ENCODE measurements around the gene DNAJC1.
"Not testable (repeated sequence)": the region's sequence is repeated elsewhere in the genome, so short reads cannot be mapped to it uniquely, and the experiment has no call there.

DNAJC1 gene

DNA sequence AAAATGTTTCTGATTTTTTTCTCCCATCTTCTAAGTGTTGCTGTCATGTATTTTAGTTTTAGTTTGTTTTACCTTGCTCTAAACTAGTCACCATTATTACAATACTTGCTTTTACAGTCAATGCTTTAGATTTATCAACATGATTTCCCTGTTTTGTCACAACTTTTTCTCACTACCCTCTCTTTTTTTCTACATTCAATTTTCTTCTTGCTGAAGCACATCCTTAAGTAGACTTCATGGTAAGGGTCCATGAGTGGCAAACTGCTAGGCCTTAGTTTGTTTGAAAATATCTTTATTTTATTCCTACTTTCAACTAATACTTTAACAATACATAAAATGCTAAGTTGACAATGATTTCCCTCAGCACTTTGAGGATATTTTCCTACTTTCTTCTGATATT lies 173.5 kb downstream of the DNAJC1 start:
- no peak for DNase-seq

DNA sequence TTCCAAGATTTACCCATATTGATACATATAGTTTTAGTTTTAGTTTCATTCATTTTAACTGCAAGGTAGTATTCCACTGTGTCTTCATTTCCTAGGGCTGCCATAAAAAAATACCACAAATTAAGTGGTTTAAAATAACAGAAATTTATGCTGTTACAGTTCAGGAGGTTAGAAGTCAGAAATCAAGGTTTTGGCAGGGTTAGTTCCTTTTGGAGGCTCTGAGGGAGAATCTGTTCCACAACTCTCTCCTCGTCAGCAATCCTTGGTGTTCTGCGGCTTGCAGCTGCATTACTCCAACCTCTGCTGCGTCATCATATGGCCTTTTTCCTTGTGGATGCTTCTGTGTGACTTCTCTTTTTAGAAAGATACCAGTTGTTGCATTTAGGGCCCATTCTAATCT lies 176.2 kb downstream of the DNAJC1 start:
- DNase-seq, result no peak

DNA sequence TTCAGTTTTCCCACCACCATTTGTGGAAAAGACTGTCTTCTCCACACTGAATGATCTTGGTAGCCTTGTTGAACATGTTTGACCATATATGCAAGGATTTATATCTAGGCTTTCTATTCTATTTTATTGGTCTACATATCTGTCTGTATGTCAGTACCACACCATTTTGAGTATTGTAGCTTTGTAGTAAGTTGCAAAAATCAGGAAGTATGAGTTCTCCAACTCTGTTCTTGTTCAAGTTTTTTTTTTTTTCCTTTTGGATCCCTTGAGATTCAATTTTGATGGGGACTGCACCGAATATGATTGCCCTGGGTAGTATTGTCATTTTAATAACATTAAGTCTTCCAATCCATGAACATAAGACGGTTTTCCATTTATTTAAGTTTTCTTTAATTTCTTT lies 176.8 kb downstream of the DNAJC1 start:
- DNase-seq, result no peak

DNA sequence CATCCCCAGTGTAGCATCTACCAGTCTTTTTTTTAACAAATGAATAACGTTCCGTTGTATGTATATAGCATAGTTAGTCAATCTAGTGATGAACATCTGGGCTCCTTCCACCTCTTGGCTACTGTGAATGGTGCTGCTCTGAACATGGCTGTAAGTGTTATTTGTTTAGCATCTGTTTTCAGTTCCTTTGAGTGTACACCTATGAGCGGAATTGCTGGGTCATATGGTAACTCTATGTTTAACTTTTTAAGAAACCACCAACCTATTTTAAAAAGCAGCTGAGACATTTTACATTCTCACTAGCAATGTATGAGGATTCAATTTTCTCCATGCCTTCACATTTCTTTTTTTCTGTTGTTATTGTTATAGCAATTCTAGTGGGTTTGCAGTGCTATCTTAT lies 178.2 kb downstream of the DNAJC1 start:
- DNase-seq, result no peak

DNA sequence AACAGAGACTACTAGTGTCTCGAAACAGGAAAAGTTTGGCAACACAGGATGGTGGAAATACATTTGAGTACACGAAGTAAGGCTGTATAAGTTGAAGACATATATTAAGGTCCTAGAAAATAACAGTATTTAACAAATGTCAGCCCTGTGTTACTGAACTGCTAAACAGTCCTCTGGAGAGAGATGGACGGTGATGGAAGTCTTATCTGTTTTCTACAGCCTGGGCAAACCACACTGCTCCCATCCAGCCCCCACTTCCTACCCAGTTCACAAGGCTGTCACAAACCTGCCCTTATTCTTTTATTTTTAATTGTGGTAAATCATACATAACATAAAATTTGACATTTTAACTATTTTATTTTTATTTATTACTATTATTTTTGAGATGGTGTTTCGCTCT lies 179.1 kb downstream of the DNAJC1 start:
- DNase-seq, result no peak

DNA sequence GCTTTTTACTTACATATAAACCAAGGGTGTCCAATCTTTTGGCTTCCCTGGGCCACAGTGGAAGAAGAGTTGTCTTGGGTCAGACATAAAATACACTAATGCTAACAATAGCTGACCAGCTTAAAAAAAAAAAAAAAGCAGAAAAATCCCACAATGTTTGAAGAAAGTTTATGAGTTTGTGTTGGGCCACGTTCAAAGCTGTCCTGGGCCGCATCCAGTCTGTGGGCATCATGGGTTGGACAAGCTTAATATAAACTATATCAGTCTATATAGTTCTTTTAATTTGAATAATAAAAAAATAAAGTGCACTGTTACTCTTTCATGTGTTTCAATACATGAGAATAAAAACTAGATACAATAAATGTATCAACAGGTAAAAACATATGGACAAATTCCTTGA lies 179.9 kb downstream of the DNAJC1 start:
- DNase-seq, result no peak

DNA sequence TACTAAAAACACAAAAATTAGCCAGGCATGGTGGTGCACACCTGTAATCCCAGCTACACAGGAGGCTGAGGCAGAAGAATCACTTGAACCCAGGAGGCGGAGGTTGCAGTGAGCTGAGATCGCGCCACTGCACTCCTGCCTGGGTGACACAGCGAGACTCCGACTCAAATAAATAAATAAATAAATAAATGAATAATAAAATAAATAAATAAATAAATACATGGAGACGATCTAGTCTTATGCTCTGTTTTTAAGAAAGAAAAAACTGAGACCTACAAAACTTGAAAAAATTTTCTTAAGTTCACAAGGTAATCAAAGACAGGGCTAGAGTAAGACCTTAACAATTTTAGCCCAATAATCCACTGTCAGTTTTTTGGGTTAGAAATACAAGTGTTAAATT lies 181.3 kb downstream of the DNAJC1 start:
- DNase-seq, result not testable (repeated sequence)

DNA sequence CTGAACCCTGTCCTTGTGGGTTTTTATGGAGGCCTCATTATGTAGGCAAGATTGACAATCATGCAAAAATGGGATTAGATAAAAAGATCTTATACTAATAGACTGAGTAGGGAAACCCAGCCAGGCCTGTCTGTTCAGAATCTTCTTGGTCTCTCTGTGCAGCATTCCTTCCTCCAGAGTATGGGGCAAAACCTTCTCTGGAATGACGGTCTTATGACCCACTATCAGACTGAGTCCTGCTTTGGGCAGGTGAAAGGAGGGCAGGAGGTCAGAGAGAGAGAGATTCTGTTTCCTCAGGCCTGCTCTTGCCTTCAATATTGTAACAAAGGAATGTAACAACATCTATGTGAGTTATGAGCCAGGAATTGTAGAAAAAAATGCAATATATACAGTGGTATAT lies 182.6 kb downstream of the DNAJC1 start:
- DNase-seq, result no peak

DNA sequence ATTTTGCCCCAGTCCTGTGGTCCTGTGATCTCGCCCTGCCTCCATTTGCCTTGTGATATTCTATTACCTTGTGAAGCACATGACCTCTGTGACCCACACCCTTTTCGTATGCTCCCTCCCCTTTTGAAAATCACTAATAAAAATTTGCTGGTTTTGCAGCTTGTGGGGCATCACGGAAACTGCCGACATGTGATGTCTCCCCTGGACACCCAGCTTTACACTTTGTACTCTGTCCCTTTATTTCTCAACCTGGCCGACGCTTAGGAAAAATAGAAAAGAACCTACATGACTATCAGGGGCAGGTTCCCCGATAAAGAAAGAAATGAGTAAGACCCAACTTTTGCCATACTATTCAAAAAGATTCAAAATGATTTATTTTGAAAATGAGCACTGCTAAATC lies 185.1 kb downstream of the DNAJC1 start:
- not testable (repeated sequence) for DNase-seq

DNA sequence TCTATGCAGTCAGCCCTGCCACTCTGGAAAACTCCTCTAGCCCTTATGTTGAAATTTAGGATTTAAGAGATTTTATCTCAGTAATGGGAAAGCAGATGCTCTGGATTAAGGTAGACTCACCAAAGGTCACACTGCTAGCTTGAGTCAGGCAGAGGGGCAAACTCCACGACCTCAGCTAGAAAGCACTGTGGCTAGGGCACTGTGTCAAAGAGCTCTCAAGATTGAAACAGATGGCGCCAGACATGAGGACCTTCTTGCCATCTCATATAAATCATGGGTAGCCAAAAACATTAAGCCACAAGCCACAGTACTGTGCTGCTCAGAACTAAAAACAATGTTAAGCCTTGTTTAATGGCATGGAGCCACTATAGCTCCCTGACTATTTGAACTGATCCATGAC lies 188.7 kb downstream of the DNAJC1 start:
- no peak for DNase-seq

DNA sequence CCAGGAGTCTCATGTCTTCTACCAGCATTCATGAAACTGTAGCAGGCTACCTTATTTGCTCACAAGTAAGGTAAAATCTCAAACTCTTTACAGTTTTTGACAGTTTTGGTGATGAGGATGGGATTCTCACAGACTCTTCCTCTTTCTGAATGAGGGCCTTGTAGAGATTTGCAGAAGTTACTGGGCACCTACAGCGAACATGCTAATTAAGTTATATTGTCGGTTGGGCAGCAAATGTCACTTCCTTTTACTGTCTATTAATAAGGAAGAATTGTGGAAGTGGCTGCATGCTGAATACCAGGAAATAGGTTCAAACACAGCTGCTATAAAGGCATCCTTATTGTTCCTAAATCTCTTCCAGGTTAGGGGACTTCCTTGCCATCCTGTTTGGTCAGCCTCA lies 189.6 kb downstream of the DNAJC1 start:
- DNase-seq, result no peak

DNA sequence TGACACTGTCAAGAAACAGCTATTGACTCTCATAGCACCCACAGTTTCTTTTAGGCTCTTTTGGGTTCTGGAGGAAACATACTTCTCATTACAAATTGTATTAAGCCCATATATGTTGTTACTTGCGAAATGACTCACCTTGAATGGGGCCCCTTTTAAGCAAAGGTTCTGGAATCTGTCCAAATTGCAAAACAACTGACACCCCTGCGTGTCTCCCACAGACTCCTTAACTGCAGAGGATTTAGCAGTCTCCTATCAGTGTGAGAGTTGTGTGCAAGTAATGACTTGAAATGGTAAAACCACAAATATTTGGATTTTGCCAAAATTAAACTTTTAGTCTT lies 192.3 kb downstream of the DNAJC1 start:
- no peak for DNase-seq

DNA sequence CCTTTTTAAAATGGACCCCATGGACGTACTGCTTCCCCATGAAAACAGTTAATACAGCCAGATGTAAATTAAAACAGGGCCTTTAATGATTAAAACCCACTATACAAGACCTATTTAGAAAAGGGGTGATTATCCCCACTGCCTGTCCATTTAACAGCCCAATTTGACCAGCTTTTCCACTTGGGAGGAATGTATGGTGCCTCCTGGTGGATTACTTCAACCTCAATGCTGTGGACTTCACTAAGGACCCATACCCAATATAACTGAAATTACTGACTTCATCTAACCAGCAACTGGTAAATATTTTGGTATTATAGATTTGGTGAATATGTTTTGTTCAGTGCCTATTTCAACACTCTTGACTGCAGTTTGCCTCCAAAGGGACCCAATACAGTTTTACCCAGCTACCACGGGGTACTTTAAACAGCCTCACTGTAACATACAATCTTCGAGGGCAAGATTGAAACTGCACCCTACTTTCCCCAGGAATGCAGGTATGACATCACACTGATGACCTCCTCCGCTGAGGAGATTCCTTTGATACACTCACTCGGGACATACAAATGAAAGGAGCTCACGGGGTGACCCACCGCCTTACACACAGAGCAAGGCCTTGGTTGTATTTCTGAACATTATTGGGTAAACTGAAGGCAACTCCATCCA lies 192.8 kb downstream of the DNAJC1 start:
- DNase-seq, result no peak

DNA sequence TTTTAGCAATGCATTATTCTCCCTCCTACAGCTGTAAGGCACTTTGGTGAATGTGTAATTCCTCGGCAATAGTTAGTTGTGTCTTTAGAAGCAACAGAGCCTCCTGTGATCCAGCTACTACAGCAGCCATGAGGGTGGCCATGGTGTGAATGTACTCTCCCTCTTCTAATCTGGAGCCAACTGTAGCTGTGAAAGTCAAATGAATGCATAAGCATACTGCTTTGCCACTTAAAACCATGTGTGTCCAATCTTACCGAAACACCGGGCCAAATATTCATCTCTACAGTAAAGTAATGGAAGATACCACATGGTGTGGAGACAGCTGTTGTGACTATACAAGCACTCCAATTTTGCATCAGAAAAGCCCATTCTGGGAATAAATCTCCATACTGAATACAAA lies 195.0 kb downstream of the DNAJC1 start:
- no peak for DNase-seq

DNA sequence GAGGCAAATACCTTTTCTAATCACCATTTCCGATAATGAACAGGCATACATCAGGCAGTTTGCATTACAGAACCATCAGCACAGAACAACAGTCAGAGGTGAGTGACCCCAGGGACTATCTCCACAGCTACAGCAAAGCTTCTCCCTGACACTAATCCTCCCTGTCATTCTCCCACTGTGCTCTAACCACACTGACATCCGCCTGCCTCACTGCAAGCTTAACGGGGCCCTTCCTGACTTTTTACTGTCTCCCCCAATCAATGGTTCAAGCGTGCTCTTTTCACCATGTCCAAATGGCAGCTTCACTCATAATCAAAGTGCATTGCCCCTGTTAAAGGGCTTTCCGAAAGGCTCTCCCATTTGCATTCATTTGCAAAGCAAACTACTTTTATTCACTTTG lies 196.3 kb downstream of the DNAJC1 start:
- no peak for DNase-seq

DNA sequence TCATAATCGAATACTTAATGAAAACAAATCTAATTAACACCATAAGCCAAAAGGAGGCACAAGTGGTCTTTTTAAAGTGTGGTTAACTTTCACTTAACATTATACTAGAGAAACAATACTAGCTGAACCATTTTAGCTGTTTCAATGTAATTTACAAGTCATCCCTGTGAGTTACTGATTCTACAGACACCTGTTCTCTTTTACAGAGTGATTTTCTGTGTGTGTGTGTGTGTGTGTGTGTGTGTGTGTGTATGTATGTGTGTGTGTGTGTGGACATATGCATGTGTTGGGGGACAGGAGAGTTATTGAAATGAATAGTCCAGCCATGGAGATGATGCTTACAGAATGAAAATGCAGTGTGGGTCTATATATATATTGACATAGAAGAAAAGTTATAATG lies 200.2 kb downstream of the DNAJC1 start:
- DNase-seq, result no peak

DNA sequence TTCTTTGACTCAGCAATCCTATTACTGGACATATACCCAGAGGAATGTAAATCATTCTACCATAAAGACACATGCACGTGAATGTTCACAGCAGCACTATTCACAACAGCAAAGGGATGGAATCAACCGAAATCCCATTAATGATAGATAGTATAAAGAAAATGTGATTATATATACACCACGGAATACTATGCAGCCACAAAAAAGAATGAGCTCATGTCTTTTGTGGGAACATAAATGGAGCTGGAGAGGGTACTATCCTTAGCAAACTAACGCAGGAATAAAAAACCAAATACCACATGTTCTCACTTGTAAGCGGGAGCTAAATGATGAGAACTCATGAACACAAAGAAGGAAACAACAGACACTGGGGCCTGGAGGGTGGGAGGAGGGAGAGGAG lies 201.9 kb downstream of the DNAJC1 start:
- DNase-seq, result no peak

DNA sequence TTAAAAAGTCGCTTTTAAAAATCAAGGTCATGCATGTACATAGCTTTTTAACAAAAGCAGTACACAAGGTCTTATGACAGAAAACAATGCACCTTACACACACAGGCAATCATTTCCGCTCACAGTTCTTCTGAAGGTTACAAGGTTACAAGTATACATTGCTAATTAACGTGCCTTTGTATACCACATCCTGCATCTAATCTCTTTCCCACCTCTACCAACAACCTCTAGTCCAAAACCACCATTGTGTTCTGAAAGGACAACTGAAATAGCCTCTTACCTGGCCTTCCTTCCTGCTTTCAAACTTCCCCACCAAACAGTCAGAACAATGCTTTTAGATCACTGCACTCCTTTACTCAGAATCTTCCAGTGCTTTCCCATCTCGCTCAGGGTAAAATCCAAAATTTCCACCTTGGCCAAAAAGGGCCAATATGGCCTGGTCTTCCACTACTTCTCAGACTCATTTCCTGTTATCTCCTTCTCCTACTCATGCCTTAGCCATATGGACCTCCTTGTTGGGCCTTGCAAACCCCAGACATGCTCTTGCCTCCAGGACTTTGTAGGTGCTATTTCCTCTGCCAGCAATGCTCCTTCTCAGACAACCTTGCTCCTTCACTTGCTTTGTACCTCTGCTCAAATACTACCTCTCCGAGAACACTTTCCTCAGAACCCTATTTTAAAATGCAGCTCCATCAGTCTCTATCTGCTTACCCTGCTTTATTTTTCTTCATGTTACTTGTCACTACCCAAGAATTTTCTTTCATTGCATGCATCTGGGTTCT lies 205.4 kb downstream of the DNAJC1 start:
- DNase-seq, result no peak

DNA sequence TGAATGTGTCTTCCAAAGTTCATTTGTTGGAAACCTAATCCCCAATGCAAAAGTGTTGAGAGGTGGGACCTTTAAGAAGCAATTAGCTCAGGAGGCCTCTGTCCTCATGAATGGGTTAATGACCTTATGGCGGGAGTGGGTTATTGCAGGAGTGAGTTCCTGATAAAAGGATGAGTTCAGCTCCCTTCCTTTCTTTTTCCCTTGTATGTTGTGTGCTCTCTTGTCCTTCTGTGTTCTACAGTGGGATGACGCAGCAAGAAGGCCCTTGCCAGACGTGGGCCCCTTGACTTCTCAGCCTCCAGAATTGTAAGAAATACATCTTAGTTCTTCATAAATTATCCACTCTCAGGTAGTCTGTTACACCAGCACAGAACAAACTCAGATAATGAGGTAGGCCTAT lies 206.0 kb downstream of the DNAJC1 start:
- no peak for DNase-seq

DNA sequence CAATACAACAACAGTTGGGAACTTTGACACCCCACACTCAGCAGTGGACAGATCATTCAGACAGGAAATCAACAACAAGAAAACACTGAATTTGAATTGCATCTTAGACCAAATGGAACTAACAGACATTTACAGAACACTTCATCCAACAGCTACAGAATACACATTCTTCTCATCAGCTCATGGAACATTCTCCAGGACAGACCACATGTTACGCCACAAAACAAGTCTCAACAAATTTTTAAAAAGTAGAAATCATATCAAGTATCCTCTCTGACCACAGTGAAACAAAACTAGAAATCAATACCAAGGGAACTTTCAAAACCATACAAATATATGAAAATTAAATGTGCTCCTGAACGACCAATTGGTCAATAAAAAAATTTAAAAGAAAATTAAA lies 212.3 kb downstream of the DNAJC1 start:
- no peak for DNase-seq

DNA sequence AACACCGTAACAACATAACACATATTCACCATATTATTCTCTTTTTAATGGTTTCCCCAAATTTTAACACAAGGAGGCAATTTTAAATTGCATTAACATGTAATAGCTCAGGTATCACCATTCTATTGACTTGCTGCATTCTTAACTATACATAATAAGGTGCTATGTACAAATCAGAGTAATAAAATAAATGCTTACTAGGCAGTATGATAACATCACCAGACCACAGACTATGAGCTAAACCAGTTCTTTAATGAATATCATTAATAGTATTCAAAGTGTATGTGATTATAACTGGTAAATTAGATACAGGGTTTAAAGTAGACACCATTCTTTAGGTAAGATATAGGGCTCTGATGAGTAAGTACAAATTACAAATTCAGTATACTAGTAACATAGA lies 226.6 kb downstream of the DNAJC1 start:
- no peak for DNase-seq

DNA sequence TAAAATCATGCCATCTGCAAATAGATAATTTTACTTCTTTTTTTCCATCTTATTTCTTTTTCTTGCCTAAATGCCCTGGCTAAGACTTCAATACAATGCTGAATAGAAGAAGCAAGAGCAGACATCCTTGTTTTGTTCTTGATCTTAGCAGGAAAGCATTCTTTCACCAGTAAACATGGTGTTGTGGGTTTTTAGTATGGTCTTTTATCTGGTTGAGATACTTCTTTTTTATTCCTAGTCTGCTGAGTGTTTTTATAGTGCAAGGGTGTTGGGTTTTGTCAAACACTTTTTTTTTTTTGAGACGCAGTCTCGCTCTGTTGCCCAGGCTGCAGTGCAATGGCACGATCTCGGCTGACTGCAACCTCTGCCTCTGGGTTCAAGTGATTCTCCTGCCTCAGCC lies 232.3 kb downstream of the DNAJC1 start:
- DNase-seq, result no peak

DNA sequence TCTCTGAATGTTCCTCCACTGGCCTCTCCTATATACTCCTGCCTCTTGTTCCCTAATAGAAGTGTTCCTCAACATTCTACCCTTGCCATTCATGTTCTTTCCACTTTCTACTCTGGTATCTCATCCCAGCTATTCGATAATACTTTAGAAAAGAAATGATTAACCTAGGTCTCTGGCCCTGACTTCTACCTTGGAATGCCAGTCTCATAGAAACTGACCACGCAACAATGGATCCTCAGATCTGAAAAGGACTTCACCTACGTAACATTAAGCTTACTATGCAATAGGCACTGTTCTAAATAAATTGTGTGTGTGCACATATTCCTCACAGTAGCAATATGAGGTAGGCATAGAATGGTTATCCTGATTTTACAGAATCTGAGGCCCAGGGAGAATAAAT lies 234.5 kb downstream of the DNAJC1 start:
- DNase-seq, result no peak

All from anterior cingulate cortex (tissue), 58 donors.